Liver (tissue), 9 donors: ENCODE measurements around the gene LHFPL2. TPM values are rescaled to one million over a fixed set of nuclear protein-coding genes. Genes with fewer than 3 reads are reported as not detected.

Experiments used
- DNase-seq: peaks from one replicate; pipeline ENCODE4 v3.0.0-alpha.2; 2017; ENCODE audit warnings: low spot score
- H3K27ac ChIP-seq, 2 donors: one replicate each; pipeline ENCODE4 v1.7.0; 2013; ENCODE audit warnings: inconsistent platforms in 2 of 2, low read length in 2 of 2, control low read depth in 1 of 2, low read depth in 1 of 2, mild to moderate bottlenecking in 1 of 2
- H3K27me3 ChIP-seq, 4 donors: one replicate each; pipeline versions ENCODE4 v1.6.1 to v1.7.0; 2013; ENCODE audit warnings: low read length in 3 of 4, inconsistent platforms in 1 of 4, mild to moderate bottlenecking in 1 of 4, moderate library complexity in 1 of 4; ENCODE audit not compliant: control insufficient read depth in 4 of 4, insufficient read depth in 4 of 4
- H3K36me3 ChIP-seq, 4 donors: one replicate each; pipeline versions ENCODE4 v1.6.1 to v1.7.0; 2013; ENCODE audit warnings: low read length in 3 of 4, mild to moderate bottlenecking in 3 of 4, low read depth in 1 of 4, moderate library complexity in 1 of 4; ENCODE audit not compliant: control insufficient read depth in 4 of 4, insufficient read depth in 3 of 4
- H3K4me1 ChIP-seq, 4 donors: one replicate each; pipeline versions ENCODE4 v1.6.1 to v1.7.0; 2013; ENCODE audit warnings: low read length in 3 of 4, mild to moderate bottlenecking in 3 of 4, moderate library complexity in 1 of 4; ENCODE audit not compliant: control insufficient read depth in 4 of 4, insufficient read depth in 4 of 4
- H3K4me3 ChIP-seq, 3 donors: one replicate each; pipeline versions ENCODE4 v1.6.1 to v1.7.0; 2013; ENCODE audit warnings: low read length in 3 of 3, control low read depth in 1 of 3, low read depth in 1 of 3, mild to moderate bottlenecking in 1 of 3
- H3K9ac ChIP-seq, 2 donors: one replicate each; pipeline ENCODE4 v1.7.0; 2013; ENCODE audit warnings: low read length in 2 of 2, mild to moderate bottlenecking in 2 of 2, moderate library complexity in 2 of 2, control low read depth in 1 of 2, low read depth in 1 of 2
- H3K9me3 ChIP-seq, 4 donors: one replicate each; pipeline versions ENCODE4 v1.6.1 to v1.7.0; 2013; ENCODE audit warnings: low read length in 3 of 4; ENCODE audit not compliant: control insufficient read depth in 4 of 4
- EGR1 ChIP-seq, 2 donors: IDR thresholded peaks; 2 replicates each; pipeline ENCODE4 v1.6.1; 2016 to 2018; ENCODE audit warnings: antibody characterized with exemption in 2 of 2, low read depth in 2 of 2
- FOXA2 ChIP-seq: IDR thresholded peaks from 2 replicates; pipeline ENCODE4 v1.6.1; 2016; ENCODE audit warnings: antibody characterized with exemption
- GABPA ChIP-seq, 2 donors: IDR thresholded peaks in 1 of 2; conservative IDR thresholded peaks in 1 of 2; 2 replicates each; pipeline ENCODE4 v1.6.1; 2016; ENCODE audit warnings: antibody characterized with exemption in 2 of 2, mild to moderate bottlenecking in 1 of 2, moderate library complexity in 1 of 2
- HNF4A ChIP-seq, 2 donors: conservative IDR thresholded peaks; 2 replicates each; pipeline ENCODE4 v1.6.1; 2016; ENCODE audit warnings: antibody characterized with exemption in 2 of 2, mild to moderate bottlenecking in 2 of 2
- HNF4G ChIP-seq: IDR thresholded peaks from 2 replicates; pipeline ENCODE4 v1.6.1; 2016; ENCODE audit warnings: antibody characterized with exemption
- JUND ChIP-seq, 2 donors: IDR thresholded peaks; 2 replicates each; pipeline ENCODE4 v1.6.1; 2016; ENCODE audit warnings: antibody characterized with exemption in 2 of 2
- MAX ChIP-seq: IDR thresholded peaks from 2 replicates; pipeline ENCODE4 v1.6.1; 2016; ENCODE audit warnings: antibody characterized with exemption
- NR2F2 ChIP-seq: IDR thresholded peaks from 2 replicates; pipeline ENCODE4 v1.6.1; 2016; ENCODE audit warnings: antibody characterized with exemption
- RAD21 ChIP-seq, 2 donors: IDR thresholded peaks; 2 replicates each; pipeline ENCODE4 v1.6.1; 2016; ENCODE audit warnings: antibody characterized with exemption in 2 of 2, mild to moderate bottlenecking in 2 of 2
- REST ChIP-seq: IDR thresholded peaks from 2 replicates; pipeline ENCODE4 v1.6.1; 2016; ENCODE audit warnings: antibody characterized with exemption, mild to moderate bottlenecking
- RXRA ChIP-seq, 2 donors: IDR thresholded peaks; 2 replicates each; pipeline ENCODE4 v1.6.1; 2017 to 2018; ENCODE audit warnings: antibody characterized with exemption in 2 of 2, mild to moderate bottlenecking in 1 of 2
- SP1 ChIP-seq: IDR thresholded peaks from 2 replicates; pipeline ENCODE4 v1.6.1; 2018; ENCODE audit warnings: antibody characterized with exemption, mild to moderate bottlenecking
- TAF1 ChIP-seq: conservative IDR thresholded peaks from 2 replicates; pipeline ENCODE4 v1.6.1; 2016; ENCODE audit warnings: antibody characterized with exemption, mild to moderate bottlenecking
- YY1 ChIP-seq: IDR thresholded peaks from 2 replicates; pipeline ENCODE4 v1.6.1; 2016; ENCODE audit warnings: antibody characterized with exemption, mild to moderate bottlenecking
- WGBS: extraction: QIAGEN DNeasy Blood & Tissue Kit; methylation state at CpG from one replicate; pipeline ENCODE4 v1.1.7; 2013; 5-methylcytosine and 5-hydroxymethylcytosine counted together
- polyA plus RNA-seq, 2 donors: library from polyadenylated mRNA; stranded (reverse) in 1 of 2; unstranded in 1 of 2; fragments of 200-250 nt in 1 of 2; fragments of >200 nt in 1 of 2; fragmentation: Nextera tagmentation in 1 of 2; extraction: Ambion mirVana in 1 of 2; gene quantifications; one replicate each; pipeline versions ENCODE4 v1.2.1 to v1.2.3, GENCODE V29; 2013 to 2015
- total RNA-seq, 2 donors: library from RNA; depleted of rRNA; stranded (reverse); fragments of >200 nt; gene quantifications; one replicate each; pipeline ENCODE4 v1.2.3, GENCODE V29; 2014
- TF ChIP-seq, protein P1 (sequence below): fragments of 150-350 bp; IDR thresholded peaks from 2 replicates; pipeline ENCODE4 v1.5.1; 2017; ENCODE audit warnings: improper control_type of control experiment, low read depth, low read length; ENCODE audit not compliant: missing input control
- donor health status: healthy.
- donor health status: healthy.
- donor health status: healthy.
- donor health status: healthy.
- donor health status: healthy.

LHFPL2 gene
- total and polyA plus RNA-seq, 4 donors: 1.6 to 9.4 (median 5.6) TPM

GRCh38 chr5:78500028-78500427 is 148.5 kb downstream of the LHFPL2 start:
- no peak overlapping the region for H3K27ac ChIP-seq
- 87% methylated on average over 2 of the region's 2 CpGs for WGBS
- DNase-seq: no peak
- H3K9me3 ChIP-seq: no peaks in the 10 kb centered on the region
- no peaks in the 10 kb centered on the region for H3K36me3 ChIP-seq
- TF ChIP-seq, protein P1, sequence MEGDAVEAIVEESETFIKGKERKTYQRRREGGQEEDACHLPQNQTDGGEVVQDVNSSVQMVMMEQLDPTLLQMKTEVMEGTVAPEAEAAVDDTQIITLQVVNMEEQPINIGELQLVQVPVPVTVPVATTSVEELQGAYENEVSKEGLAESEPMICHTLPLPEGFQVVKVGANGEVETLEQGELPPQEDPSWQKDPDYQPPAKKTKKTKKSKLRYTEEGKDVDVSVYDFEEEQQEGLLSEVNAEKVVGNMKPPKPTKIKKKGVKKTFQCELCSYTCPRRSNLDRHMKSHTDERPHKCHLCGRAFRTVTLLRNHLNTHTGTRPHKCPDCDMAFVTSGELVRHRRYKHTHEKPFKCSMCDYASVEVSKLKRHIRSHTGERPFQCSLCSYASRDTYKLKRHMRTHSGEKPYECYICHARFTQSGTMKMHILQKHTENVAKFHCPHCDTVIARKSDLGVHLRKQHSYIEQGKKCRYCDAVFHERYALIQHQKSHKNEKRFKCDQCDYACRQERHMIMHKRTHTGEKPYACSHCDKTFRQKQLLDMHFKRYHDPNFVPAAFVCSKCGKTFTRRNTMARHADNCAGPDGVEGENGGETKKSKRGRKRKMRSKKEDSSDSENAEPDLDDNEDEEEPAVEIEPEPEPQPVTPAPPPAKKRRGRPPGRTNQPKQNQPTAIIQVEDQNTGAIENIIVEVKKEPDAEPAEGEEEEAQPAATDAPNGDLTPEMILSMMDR: no peak
- no peak for TF ChIP-seq SP1
- no peak for TF ChIP-seq HNF4G
- no peak for TF ChIP-seq FOXA2
- peaks cover 0 to 4% (median 0%) of the 10 kb centered on the region in 4 donors for H3K27me3 ChIP-seq
- no peaks in the 10 kb centered on the region for H3K4me1 ChIP-seq
- no peak overlapping the region for H3K4me3 ChIP-seq
- H3K9ac ChIP-seq: no peak overlapping the region

- DNase-seq: no peak
- no peaks in the 10 kb centered on the region for H3K36me3 ChIP-seq
- H3K27me3 ChIP-seq: peaks cover 0 to 4% (median 0%) of the 10 kb centered on the region in 4 donors
- WGBS: 83% methylated on average over 1 of the region's 1 CpG
- no peak overlapping the region for H3K9ac ChIP-seq
- no peak overlapping the region for H3K4me3 ChIP-seq
- TF ChIP-seq RXRA (IDR thresholded peaks at IDR 0.05) (no peak), JUND (IDR thresholded peaks at IDR 0.05) (no peak), TAF1 (no peak), EGR1 (IDR thresholded peaks at IDR 0.05; ENCODE audit: low read depth in 2 of 2) (no peak), HNF4A (conservative IDR thresholded peaks at IDR 0.05) (no peak), SP1 (no peak)
- TF ChIP-seq, protein P1: no peak
- H3K9me3 ChIP-seq: no peaks in the 10 kb centered on the region
- H3K27ac ChIP-seq: no peak overlapping the region
- no peaks in the 10 kb centered on the region for H3K4me1 ChIP-seq
These were observed 149.1 kb downstream of the LHFPL2 start for GRCh38 chr5:78499485-78499884.

GRCh38 chr5:78497573-78498533 is 150.7 kb downstream of the LHFPL2 start:
- H3K9me3 ChIP-seq: no peaks in the 10 kb centered on the region
- DNase-seq: no peak

More at GRCh38 chr5:78497573-78498533, 150.7 kb downstream of the LHFPL2 start:
- H3K36me3 ChIP-seq: no peaks in the 10 kb centered on the region
- TF ChIP-seq EGR1 (IDR thresholded peaks at IDR 0.05; ENCODE audit: low read depth in 2 of 2) (no peak), HNF4G (no peak), MAX (no peak), JUND (IDR thresholded peaks at IDR 0.05) (no peak), YY1 (no peak), RAD21 (IDR thresholded peaks at IDR 0.05) (no peak), GABPA (IDR thresholded peaks at IDR 0.05 in 1 of 2, conservative IDR thresholded peaks at IDR 0.05 in 1 of 2) (no peak), REST (no peak), SP1 (no peak), NR2F2 (no peak)
- peaks cover 0 to 4% (median 0%) of the 10 kb centered on the region in 4 donors for H3K27me3 ChIP-seq
- H3K4me3 ChIP-seq: no peak overlapping the region
- H3K9ac ChIP-seq: no peak overlapping the region
- 56% methylated on average over 13 of the region's 13 CpGs for WGBS
- H3K27ac ChIP-seq: no peak overlapping the region
- no peaks in the 10 kb centered on the region for H3K4me1 ChIP-seq
